GM21576 (cell line): ENCODE measurements around the gene ATP5MC2.
"Not testable (repeated sequence)": the region's sequence is repeated elsewhere in the genome, so short reads cannot be mapped to it uniquely, and the experiment has no call there.

ENCODE experiments used
- ATAC-seq: cut with Tn5 transposase; IDR thresholded peaks from one replicate; pipeline ENCODE4 v1.9.1; 2021; ENCODE audit warnings: mild to moderate bottlenecking, moderate library complexity; ENCODE audit not compliant: unreplicated experiment

Gene ATP5MC2

DNA sequence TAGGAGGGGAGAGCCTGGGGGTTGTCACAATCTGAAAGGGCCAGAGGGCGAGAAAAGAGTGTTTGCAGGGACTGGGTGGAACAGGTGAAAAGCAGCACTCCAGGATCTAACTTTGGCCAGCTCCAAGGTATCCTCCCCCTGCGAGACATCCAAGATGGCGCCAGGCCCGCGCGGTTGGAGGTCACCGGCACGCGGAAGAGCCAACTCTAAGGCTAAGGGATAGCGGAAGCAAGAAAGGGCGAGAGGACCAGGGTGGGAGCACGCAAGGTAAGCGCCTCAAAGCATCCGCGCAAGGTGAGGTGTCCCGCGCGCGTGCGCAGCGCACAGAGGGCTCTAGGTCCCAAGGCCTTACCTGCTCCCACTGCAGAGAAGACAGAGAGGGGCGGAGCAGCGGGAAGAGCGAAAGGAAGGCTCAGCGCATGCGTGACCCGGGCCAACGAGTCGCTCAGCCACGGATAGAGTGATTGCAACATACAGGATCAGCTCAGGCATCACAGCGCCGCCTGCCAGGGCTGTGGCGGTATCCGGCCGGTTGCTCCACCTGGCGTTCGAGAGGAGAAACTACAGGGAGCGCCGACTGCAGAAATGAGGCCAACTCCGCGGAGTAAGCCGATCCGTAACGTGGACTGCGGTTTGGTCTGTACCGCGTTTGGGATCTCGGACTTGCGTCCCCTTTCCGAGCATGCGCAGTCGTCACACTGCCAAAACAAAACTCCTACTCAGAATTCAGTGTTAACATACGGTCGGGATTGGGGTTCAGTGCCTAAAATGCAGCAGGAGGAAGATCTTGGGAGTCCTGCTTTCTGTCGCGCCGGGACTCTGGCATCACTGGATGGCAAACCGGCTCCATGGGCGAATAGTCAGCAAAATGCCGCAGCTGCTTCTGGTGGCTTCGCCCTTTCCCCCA lies at the start of gene ATP5MC2:
Gene ATP5MC2, minus strand, starts transcription at position 383 of the 907 bp plus-strand sequence. CDS start 3,469 bp downstream, outside the sequence.
- ATAC-seq: peak; percentile 94

DNA sequence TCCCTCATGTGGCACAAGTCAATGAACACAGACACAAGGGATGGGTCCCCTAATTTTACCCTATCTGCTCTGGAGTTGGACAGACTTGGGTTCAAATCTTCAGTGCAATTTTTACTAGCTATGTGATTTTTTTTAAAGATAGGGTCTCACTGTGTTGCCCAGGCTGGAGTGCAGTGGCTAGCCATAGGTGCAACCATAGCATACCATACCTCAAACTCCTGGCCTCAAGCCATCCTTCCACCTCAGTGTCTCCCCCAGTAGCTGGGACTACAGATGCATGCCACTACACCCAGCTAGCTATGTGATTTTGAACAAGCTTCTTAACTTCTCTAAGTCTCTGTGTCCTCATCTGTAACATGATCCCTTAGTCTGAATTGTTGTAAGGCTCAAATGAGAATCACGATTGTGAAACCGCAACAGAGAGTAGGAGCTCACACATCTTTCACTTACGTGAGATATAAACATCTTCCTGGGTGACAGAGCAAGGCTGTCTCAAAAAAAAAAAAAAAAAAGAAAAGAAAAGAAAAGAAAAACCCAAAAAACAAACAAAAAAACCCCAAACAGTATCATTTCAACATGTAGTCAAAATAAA lies 46.7 kb upstream of the ATP5MC2 start:
- no peak for ATAC-seq

DNA sequence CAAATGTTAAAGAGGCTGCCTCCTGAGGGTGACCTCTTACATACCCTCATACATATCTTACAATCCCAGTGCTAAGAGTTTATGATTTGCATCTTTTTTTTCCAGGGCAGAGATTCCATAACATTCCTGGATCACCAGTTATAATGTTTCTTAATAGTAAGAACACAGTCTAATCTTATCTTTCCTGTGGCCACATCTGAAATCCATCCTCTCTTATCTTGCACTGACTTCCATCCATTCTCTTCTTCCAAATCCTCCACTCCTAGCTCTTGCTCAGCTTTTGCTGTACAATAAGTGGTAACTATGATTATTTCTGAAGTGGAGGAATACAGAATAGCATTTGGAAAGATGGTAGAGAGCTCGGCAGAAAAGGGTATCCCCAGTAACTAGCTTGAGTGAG lies 45.1 kb upstream of the ATP5MC2 start:
- no peak for ATAC-seq

DNA sequence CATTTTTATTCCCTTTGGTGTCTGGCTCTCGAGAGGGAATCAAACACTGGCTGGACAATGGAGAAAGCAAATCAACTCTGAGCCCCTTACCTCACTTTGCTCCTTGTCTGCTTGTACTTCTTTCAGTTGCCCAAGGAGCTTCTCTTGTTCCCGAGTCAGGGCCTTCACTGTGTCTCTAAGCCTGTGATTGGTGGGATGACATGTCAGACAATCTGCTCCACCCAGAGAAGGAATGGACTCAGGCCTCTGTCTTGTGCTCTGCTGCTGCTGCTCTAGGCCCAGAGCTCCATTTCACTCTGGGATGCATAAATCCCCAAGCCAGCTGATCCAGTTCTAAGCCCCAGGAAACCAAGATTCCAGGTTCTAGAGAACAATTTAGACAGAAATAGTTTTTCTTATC lies 43.8 kb upstream of the ATP5MC2 start:
- ATAC-seq: no peak

DNA sequence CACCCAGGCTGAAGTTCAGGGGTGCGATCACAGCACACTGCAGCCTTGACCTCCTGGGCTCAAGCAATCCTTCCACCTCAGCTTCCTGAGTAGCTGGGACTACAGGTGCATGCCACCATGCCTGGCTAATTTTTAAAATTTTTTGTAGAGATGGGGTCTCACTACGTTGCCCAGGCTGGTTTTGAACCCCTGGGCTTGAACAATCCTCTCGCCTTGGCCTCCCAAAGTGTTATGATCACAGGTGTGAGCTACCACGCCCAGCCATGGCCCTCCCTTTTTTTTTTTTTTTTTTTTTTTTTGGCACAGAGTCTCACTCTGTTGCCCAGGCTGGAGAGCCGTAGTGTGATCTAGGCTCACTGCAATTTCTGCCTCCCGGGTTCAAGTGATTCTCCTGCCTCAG lies 42.7 kb upstream of the ATP5MC2 start:
- ATAC-seq: not testable (repeated sequence)

DNA sequence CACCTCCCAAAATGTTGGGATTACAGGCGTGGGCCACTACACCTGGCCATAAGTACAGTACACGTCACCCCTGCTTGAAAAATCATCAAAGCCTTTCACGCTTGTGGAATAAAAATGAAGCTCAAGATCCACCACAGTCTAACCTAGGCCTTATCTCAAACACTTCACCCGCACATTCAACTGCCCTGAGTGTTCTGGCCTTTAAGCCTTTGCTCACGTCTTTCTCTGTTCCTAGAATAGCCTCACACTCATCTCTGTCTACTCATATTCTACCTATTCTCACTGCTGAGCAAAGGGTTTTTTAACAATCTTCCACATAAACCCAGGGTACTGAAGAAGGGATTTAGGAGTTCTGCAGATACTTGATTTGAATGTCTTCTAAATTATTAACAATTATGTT lies 41.4 kb upstream of the ATP5MC2 start:
- ATAC-seq: no peak

DNA sequence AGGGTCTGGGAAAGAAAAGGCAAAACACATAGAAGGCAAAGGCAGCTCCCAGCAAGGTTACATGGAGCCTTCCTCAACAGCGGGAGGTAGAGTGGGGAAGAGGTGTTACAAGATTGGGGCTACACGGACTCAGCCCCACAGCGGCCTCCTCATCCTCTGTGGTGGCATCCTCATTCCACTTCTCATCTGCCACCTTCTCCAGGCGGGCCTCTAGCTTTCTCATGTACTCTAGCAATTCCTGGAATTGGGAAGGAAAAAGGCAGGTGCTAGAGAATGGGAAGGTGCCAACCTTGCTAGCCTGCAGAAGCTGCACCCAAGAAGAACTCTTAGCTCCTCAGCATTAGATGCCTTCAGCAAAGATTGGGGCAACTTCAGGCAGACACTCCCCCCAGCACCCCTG lies 38.1 kb upstream of the ATP5MC2 start:
- ATAC-seq: no peak

DNA sequence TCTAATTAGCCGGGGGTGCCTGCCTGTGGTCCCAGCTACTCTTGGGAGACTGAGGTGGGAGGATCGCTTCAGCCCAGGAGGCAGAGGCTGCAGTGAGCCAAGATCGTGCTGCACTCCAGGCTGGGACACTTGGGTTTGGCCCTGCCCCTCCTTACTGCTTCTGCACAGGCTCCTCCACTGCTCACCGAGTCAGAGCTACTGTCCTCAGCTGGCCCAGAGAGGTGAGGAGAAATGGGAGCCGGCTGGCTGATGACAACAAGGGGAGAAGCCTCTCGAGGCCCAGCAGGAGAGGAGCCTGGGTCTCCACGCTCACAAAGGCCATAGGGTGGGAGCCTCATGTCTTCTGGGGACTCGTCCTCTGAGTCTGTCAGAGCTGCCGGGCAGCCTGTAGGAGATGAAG lies 37.6 kb upstream of the ATP5MC2 start:
- ATAC-seq: no peak

DNA sequence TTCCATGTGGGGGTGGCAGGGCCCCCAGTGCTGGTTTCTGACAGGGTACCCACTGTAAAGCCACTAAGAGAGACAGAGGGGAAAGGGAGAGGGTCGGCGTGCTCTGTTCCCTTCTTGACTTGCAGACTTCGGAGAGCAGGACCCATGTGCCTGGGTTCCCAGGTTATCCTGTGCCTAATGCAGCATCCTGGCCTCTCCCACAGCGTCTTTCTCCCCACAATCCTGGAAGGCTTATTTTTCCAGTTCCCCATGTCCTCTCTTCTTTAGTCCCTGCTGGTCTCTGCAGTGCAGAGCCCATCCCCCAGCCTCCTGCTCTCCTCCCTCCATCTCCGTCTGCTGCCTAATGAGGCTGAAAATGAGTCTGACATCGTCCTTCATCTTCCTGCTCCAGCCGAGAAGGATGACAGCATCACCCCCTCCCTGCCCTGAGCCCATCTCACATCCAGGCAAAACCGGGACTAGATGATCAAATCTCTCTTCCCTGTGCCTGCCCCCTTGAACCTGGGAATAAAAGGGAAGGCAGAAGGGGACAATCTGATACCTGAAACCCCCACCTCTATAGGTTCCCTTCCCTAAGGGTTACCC lies 36.3 kb upstream of the ATP5MC2 start:
- no peak for ATAC-seq

DNA sequence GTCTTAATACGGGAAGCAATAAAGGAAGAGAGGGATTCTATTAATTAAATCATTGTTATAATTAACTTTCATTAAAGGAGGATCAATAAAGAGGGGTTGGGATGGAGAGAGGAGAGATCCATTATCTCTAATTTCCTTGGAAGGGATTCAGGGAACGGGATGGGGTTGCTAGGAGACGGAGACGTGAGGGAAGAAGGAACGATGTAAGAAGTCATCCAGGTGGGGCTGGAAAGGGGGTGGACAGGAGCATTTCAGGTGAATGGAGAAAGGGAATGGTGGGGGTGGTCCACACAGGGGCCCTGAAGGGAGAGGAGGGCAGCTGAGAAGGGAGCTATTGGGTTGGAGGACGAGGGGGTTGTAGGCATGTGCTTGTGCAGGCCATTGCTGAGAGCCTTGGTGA lies 34.2 kb upstream of the ATP5MC2 start:
- no peak for ATAC-seq

DNA sequence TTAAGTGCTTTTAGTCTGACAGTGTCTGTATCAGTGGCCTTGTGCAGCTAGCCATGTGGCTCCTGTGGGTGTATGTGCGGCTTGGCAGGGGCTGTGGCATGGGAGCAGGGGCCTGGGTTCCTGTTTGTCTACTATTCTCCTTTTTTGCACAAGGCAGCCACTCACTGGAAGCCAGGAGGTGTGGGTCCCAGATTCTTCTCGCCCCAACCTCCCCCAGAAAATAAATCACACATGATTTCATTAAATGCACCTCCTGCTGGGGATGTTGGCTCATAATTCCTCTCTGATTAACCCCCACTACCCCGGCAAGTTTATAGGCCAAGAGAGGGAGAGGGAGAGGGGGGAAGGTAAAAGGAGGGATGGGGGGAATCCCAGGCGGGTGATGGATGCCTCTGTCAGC lies 33.8 kb upstream of the ATP5MC2 start:
- no peak for ATAC-seq

DNA sequence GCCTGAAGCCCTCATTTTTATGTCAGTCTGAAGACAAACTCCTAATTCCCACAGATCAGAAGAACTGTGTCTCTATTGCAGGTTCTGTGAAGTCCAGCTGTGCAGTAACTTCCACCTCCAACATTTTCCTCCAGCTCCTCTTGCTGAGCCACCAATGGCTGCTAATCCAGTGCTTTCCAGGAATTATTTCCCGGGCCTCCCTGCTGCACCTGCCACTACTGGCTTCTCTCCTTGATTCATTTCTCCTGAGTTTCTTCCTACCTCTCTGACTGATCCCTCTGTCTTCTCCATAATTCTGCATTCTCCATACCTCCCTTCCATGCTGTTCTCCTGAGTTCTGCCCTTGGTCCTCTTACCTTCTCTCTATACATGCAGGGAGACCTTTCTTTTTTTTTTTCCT lies 30.2 kb upstream of the ATP5MC2 start:
- ATAC-seq: no peak

DNA sequence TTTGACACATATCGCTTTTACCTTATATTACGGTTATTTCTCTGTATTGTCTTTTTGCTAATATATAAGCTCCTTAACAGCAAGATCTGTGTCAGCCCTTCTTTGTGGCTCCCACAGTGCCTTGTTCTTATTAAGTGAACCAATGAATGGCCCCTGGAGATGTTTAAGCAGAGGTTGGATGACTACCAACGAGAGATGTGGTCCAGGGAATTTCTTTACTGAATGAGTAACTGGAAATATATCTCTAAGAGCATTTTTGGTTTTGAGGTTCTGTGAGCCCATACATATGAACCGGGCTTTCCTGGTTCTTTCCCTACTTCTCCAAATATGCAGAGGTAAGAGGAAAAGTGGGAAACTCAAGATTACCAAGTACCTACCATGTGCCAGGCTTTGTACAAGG lies 27.9 kb upstream of the ATP5MC2 start:
- ATAC-seq: no peak

DNA sequence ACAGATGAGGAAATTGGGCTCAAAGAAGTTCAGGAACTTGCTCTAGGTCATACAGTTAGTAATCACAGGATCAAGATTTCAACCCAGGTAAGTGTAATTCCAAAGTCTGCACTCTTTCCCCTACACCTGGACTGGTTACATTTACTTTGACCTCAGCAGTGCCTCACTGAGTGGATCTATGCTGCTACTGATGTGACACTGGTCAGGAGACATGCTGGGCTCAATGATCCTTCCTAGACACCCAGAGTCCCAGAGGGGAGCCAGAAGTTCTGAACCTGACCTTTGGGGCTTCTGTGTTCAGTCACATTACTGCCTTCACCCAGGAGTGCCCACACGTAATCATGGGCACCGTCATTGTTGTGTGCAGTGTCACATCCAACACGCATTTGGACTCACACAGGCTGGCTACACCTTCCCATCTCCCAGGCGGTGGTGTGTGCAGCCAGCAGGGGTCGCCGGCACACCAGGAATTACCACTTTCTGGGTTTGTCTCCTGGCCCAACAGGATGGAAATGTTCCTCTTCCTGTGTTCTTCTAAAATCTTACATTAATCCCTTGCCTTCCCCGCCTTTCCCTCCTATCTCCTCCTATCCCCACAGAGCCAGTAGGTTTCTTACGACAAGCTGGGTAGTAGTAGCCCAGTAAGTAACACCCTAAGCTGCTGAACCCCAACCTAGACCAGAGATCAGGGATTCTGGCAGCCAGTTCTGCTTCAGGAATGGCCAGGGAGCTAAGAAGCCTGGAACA lies 25.8 kb upstream of the ATP5MC2 start:
- ATAC-seq: no peak

DNA sequence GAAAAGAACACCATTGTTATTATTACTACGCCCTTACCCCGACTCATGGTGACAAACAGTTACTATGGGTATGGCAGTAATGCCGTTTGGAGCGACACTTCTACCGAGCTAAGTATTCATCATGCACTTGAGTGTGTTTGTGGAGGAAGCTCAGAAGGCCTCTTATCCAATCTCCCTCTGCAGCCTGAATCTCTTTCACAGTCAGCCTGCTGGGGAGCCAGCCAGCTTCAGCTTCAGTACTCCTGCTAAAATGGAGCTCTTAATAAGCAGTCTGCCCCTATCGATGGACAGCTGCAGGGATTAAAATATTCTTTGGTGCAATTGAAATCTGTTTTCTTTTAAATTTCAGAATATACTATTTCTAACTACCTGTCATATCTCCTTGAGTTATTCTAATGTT lies 24.7 kb upstream of the ATP5MC2 start:
- ATAC-seq: no peak

DNA sequence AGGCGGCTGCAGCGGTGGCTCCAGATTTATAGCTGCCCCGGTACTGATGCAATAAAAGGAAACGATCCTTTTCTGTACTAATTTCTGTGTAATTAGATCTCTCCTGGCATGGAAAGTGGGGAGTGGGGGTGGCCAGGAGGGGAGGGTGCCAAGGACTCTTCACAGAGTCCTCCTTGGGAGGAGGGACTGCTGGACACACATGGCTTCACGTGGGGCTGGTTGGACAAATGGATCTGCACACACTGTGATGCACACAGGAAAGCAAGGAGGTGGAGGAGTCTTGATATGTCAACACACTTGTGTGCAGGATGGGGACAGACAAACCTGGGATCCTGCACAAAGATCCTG lies 23.8 kb upstream of the ATP5MC2 start:
- no peak for ATAC-seq

DNA sequence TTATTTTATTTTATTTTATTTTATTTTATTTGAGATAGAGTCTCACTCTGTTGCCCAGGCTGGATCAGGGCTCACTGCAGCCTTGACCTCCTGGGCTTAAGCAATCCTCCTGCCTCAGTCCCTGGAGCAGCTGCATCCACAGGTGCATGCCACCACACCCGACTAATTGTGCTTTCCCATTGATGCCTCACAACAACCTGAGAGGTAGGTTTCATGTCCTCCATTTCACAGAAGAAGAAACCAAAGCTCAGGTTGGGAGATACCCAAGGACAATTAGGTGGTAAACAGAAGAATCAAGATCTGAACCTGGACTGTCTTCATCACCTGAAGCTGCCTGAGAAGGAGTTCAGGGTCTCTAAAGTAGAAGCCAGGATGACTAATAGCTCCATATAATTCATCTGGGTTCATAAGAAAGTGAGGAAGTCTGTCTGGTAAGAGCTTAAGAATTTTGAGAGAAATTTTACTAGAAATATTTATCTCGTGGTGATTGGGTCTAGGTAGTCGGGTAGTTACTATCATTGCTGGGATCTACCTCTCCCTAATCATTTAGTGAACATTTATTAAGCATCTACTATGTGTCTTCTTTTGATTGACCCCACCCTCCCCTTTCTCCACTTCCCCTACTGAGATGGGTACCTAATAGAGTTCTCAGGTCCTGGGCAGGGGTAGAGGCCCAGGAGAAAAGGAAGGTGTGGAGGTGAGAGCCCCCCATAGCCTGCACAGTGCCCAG lies 23.2 kb upstream of the ATP5MC2 start:
- ATAC-seq: no peak

DNA sequence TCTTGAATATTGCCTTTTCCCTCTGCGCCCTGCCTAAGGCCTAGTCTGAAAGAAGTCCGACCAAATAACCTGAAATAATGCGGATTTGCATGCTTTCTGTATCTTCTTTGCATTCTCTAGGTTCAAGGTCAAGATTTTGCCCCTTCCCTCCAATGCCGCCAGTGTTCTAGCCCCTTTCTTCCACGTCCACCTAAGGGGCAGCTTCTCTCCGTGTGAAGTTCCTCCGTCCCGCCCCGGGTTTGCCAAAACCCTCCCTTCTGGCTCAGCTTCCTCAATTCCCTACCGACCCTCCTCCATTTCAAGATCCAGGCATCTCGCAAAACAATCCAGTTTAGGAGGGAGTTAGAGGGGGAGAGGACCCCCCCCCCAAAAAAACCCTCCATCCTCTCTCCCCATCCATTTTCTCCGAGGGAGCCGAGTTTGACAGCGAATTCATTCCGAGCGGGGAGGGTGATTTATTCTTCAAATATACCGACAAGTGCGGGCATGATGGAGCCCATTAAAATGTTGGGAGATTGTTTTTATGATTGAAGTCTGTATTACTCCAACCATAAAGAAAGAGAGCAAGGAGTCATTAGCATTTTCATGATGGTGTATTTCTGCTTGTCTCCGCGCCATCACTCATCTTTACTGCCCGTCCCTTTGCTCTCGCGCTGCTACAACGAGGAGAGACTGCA lies 20.9 kb upstream of the ATP5MC2 start:
- ATAC-seq: no peak

DNA sequence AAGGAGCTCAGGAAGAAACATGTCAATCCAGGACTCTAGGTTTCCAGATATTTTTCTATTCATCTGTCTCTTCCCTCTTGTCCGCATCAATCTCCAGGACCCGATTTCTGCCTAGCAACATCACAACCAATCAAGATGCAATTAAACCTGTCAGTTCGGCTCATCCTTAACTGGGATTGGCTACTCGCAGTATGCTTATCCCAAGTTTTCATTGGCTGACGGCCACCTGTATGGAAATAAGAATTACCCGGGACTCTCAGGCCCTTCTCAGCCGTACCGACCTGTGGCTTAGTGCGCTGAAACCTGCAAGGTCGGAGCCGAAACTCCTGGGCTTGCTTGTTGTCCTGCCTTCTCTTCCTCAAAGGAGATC lies 20.4 kb upstream of the ATP5MC2 start:
- ATAC-seq: no peak
